ENCODE results near the gene C16orf90.

Gene C16orf90

DNA sequence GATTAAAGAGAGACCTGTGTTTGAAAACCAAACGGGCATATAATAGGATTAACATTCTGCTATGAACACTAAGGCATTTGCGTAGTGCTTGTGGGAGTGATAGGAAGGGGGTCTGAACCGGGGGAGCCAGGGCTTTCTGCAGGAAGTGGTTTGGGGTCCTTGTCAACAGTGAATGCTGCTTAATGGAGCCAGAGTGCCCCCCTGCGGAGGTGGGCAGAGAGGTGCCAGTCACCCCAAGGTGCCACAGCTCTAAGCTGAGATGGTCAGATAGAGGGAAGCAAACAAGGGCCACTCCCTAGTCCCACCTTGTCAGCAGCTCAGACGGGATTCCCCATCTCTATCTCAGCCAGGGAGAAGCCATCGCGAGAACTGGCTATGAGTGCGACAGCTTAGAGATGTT, 34.1 kb downstream of the C16orf90 start:
- DNase-seq, result peak; percentile 51 to 57

DNA sequence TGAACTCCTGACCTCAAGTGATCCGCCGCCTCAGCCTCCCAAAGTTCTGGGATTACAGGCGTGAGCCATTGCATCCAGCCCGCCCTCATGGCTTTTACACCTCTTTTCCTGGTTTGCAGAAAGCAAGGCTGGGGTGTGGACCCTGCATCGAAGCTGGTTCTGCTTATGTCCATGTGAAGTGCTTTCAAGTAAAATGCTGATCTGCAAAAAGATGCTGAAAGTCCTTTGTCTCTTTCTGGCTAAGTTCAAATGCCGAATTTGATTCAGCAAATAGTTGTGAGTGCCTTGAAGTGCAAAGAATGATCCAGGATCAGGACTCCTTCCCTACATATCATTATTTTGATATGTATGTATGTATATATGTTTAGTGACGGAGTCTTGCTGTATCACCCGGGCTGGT, 34.7 kb downstream of the C16orf90 start:
- DNase-seq, result no peak

DNA sequence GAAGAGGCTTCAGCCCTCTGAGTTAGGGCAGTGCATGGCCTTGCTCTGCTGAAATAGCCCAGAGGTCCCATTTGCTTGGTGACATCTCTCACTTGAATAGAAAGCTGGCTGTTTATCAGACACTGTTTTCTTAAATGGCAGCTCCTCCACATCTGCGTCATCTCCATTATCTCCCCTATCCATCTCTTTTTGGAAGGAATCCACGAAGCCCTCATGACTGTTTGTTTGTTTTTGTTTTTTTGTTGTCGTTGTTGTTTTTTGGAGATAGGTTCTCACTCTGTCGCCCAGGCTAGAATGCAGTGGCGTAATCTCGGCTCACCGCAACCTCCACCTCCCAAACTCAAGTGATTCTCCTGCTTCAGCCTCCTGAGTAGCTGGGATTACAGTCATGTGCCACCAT, 35.2 kb downstream of the C16orf90 start:
- DNase-seq, result no peak

DNA sequence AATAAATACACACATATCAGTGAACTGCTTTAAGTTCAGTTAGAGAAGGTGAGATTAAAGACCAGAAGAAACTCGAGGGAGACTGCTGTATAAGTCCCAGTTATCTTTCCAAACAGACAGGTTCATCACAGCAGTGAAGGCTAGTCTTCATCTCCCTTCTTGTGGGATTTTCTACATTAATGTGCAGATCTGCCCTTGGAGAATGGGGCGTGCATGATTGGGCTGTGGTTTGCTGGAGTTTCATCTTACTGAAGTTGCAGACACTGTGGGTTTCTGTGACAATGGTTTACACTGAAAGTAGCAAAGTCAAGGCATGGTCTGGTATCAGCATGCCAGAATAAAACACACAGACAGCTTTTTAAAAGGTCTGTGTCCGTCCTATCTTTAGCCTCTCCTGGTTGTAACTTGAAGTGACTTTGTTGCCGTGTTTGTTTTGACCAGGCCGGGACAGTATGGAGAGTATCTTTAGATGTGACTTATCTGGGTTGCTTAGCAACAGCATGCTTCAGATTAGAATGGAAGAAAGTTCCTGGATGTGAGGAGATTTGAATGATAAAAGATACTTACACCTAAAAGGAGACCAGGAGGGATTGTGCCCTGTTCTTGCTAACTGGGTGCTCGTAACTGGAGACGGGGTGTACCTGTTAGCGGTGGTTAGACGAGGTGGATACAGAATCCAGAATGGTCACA, 35.7 kb downstream of the C16orf90 start:
- peak in 1 of 2 donors; percentile 20 for DNase-seq

DNA sequence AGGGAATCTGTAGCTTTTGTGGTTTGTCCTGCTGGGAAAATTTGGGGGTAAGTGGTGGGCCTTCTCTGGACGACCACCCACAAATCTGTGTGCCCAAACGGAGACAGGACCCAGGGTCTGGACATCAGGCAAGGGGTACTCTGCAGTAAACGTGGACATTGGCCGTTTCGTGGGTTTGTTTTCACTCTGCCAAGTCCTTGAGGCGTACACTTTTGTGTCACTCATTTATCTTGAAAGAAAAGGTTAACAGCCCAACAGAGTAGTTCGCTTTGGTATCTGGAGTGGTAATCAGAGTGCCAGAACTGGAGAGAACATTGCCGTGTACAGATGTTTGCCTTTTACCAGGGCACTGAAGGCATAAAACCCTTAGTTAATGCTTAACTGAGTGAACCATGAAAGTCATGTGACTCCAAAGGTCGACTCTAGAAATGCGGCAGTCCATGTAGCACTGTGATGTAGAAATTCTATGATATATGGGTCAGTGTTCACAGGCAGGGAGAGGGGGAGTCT, 36.4 kb downstream of the C16orf90 start:
- DNase-seq, result peak in 1 of 2 donors; percentile 22

DNA sequence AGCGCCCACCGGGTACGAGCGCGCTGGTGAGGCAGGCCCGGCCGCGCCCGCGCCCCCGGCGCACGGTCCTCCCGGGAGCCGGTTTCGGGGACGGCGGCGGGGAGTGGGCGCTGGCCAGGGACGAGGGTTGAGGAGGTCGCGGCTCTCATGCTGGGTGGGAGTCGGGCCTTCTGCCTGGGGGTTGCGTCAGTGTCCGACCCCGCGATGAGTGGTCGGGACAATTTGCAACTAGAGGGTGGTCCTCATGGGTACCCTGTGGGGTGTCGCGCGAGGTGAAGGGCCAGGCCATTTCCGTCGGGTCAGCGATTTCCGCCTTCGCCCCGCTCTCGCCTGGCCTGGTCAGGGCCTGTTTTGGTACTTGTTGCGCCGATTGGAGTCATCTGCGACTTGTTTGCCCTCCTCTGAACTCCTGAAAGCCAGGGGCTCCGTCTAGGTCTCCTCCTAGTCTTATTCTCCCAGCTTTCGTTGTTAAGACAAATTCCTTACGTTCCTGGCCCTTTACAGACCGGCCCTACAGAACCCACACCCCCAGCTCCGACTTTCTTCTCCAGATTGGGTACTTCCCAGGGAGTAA, 36.9 kb downstream of the C16orf90 start:
- no peak for DNase-seq

DNA sequence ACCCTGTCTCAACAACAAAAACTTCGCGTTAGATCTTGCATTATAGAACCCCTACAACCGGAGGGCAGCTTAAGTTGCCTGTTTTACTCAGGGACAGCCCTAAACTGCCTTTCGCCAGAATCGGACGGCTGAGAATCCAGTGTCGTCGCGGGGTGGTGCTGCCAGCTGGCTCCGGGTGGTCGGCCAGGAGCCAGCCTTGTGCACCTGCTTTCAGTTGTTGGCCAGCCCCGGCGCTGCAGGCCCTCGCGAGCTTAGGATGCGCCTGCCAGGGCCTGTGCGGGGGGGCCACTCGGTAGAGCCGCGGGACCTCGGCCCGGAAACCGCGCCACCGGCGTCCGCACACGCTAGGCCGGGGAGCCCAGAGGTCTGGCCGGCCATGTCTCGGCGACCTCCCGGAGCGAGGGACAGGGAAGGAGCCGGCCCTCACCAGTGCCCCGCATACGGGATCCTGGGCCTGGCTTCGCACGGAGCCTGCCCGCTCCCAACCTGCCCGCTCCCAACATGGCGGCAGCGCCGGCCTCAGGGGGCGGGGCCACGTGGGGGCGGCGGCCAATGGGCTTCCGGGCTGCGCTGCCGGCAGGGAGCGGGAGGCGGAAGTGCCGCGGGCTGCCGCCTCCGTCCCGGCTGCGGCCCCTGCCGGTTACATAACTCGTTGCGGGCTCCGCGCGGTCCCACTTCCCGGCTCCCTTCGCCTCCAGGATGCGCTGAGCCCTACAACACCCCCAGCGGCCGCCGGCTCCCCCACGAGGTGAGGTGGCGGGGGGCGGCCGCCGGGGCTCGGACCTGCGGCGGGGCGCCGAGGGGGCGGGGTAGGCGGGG, 37.6 kb downstream of the C16orf90 start:
- DNase-seq, result peak; percentile 89 to 90

DNA sequence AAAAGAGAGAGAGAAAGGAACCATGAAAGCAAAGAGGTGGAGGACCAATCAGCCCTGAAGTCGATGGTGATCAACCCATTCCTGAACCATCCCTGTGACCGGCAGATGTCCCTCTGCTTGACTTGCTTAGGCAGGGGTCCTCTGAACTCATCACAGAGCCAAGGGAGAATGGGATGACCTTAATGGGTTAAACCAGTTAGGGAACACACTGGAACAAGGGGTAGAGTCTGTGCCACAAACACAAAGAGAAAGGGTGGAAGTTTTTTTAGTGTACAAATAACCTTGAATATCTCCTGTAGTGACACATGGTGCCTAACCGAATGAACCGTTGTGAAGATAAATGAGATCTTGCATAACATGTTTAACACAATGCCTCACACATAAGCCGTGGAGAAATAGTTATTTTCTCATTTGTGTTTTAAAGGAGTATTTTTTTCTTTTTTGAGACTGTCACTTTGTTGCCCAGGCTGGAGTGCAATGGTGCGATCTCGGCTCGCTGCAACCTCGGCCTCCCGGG, 40.6 kb downstream of the C16orf90 start:
- DNase-seq, result no peak

DNA sequence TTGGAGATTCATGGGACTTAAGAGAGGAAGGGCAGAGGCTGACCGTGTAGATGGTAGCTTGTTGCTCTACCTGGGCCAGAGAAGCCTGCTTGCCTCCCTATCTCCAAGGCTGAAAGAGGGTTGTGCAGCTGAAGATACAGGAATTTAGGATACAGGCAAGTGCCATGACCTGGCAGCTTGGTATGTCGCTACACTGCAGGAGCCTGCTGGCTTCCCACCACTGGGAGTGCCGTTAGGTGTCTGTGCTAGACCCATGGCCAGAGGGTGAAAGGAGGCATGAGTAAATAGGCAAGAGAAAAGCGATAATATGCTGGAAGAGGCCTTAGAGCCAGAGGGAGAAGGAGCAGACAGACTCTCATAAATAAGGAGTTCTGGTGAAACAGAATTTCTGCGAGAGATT, 41.2 kb downstream of the C16orf90 start:
- no peak for DNase-seq

DNA sequence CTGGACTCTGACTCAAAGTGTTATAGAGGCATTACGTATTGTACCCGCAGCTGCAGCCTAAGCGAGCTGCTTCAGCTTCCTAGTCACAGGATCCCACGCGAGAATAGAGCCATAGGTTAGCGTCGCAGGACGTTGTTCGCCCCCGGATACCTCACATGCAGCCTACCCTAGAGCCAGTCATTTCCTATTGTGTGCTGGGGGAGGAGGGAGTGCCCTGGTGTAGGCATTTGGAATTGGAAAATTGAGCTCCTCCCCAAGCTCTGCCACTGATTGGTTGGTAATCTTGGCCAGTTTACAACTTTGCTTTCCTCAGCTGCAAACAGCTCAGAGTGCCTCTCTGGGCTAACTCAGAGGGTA, 51.3 kb downstream of the C16orf90 start:
- DNase-seq, result peak; percentile 14 to 37
